Testis (tissue), 3 donors: ENCODE results near the gene CEBPG. TPM values are rescaled to one million over a fixed set of nuclear protein-coding genes. Genes with fewer than 3 reads are reported as not detected.

Source experiments
- DNase-seq: peaks from one replicate; pipeline ENCODE4 v3.0.0-alpha.2; 2019
- H3K27ac ChIP-seq, 2 donors: fragments of 200-600 bp; sonication (generic); one replicate each; pipeline ENCODE4 v1.5.1; 2019
- H3K27me3 ChIP-seq: fragments of 200-600 bp; sonication (generic); one replicate; pipeline ENCODE4 v1.5.1; 2019
- H3K36me3 ChIP-seq: fragments of 200-600 bp; sonication (generic); one replicate; pipeline ENCODE4 v1.5.1; 2017; ENCODE audit warnings: low read depth; ENCODE audit errors: missing control alignments
- H3K4me1 ChIP-seq: fragments of 200-600 bp; sonication (generic); one replicate; pipeline ENCODE4 v1.5.1; 2019
- H3K4me3 ChIP-seq, 2 donors: fragments of 200-600 bp; sonication (generic); one replicate each; pipeline ENCODE4 v1.5.1; 2017 to 2019
- H3K9me3 ChIP-seq: fragments of 200-600 bp; sonication (generic); one replicate; pipeline ENCODE4 v1.5.1; 2017
- CTCF ChIP-seq, 3 experiments: fragments of 450-650 bp in 2 of 3; fragments of 200-600 bp in 1 of 3; sonication (generic) in 1 of 3; IDR thresholded peaks; one replicate each; pipeline ENCODE4 v1.5.1; 2016 to 2019; ENCODE audit warnings: antibody characterized with exemption in 3 of 3, mild to moderate bottlenecking in 2 of 3, moderate library complexity in 1 of 3
- POLR2A ChIP-seq: fragments of 450-650 bp; IDR thresholded peaks from one replicate; pipeline ENCODE4 v1.6.1; 2017; ENCODE audit warnings: antibody characterized with exemption, mild to moderate bottlenecking, moderate library complexity
- WGBS, 2 donors: methylation state at CpG; one replicate each; pipeline ENCODE4 v1.1.5; 2018; 5-methylcytosine and 5-hydroxymethylcytosine counted together
- intact Hi-C: fragments of 100-400 bp; cut with DNase I; formaldehyde crosslinking; loops from one replicate; pipeline ENCODE4 v1.15.1; 2023; ENCODE audit warnings: low total_unique reads
- polyA plus RNA-seq: library from polyadenylated mRNA; stranded (reverse); fragments of 350-450 nt; fragmentation: Illumina TruSeq; extraction: RNeasy Lipid Tissue Mini Kit (QIAGEN cat#74804); gene quantifications from one replicate; pipeline ENCODE4 v1.2.3, GENCODE V29; 2014; ENCODE audit warnings: low read depth, low replicate concordance; ENCODE audit not compliant: insufficient read depth
- total RNA-seq, 2 donors: library from RNA; depleted of rRNA; stranded (reverse); fragments of >200 nt; gene quantifications; one replicate each; pipeline ENCODE4 v1.2.3, GENCODE V29; 2016

Gene CEBPG
- total and polyA plus RNA-seq, 3 donors from 2014 or later: 20.8 to 24.3 (median 20.9) TPM

GRCh38 chr19:33358408-33358807 lies 15.1 kb upstream of the CEBPG start:
- Histone ChIP-seq H3K4me1 (peaks cover 3% of the 10 kb centered on the region), H3K4me3 (no peak overlapping the region), H3K9me3 (no peaks in the 10 kb centered on the region), H3K36me3 (no peaks in the 10 kb centered on the region), H3K27me3 (no peaks in the 10 kb centered on the region), H3K27ac (no peak overlapping the region)
- no peak for DNase-seq
- intact Hi-C loops: no loop called here
- WGBS, 2 donors: 77 to 87% methylated on average over 6 of the region's 6 CpGs
- no peak for TF ChIP-seq CTCF (IDR thresholded peaks at IDR 0.05)
- no peak for TF ChIP-seq POLR2A

- Histone ChIP-seq H3K36me3 (no peaks in the 10 kb centered on the region), H3K27ac (no peak overlapping the region), H3K4me1 (peaks cover 3% of the 10 kb centered on the region), H3K27me3 (no peaks in the 10 kb centered on the region), H3K4me3 (no peak overlapping the region), H3K9me3 (no peaks in the 10 kb centered on the region)
- intact Hi-C loops: no loop called here
- 88% methylated on average over 3 of the region's 3 CpGs for WGBS, 2 donors
- TF ChIP-seq CTCF (IDR thresholded peaks at IDR 0.05): no peak
- TF ChIP-seq POLR2A: no peak
- DNase-seq: no peak
Measured at GRCh38 chr19:33359581-33359980, 13.9 kb upstream of the CEBPG start.

DNA sequence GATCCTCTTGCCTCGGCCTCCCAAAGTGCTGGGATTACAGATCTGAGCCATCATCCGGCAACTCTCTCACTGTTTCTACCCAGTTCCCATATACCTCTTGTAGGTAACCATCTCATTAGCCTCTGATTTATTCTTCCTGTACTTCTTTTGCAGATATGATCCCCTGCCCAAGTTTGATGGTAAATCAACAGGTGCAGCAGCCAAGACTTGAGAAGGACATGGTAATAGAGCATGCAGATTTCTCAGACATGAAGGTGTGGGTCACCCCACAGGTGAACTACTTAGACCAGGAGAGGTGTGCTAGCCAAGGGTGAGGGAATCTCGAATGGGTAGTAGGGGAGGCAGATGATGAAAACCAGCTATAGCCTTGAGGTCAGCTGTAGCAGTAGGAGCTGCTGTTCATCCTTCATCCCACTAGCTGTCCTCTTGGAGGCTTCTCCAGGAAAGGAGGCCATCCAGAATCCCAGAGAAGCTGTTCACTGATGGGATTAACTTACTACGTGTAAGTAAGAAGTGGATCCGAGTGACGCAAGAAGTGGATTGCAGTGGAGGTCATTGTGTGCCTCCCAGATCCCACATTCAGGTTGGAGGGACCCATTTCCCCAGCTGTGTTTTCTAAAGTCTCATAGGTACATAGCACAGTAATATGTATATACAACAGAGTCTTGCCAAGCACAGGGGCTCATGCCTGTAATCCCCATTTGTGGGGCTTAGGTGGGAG lies 10.8 kb upstream of the CEBPG start:
- no peaks in the 10 kb centered on the region for H3K36me3 ChIP-seq
- no peaks in the 10 kb centered on the region for H3K9me3 ChIP-seq
- no peak overlapping the region for H3K4me3 ChIP-seq
- no peak overlapping the region for H3K27ac ChIP-seq
- TF ChIP-seq POLR2A (no peak), CTCF (IDR thresholded peaks at IDR 0.05) (no peak)
- intact Hi-C loops: no loop called here
- H3K27me3 ChIP-seq: no peaks in the 10 kb centered on the region
- peaks cover 3% of the 10 kb centered on the region for H3K4me1 ChIP-seq
- no peak for DNase-seq
- WGBS, 2 donors: 85 to 90% methylated on average over 6 of the region's 6 CpGs

DNA sequence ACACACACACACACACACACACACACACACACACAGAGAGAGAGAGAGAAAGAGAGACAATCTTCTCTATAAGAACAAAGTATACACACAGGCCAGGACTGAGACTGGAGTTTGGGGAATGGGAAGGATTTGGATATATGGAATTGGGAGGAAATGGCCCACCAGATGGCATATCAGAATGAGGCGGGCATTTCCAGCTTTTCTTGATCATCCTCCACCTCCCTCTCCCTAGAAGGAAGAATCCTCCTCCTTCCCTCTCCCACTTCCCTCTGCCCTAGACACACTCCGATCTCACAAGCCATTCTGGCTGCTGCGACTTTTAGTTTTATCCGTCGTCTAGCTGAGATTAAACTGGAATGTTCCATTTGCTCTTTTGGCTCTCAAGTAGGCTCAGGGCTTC lies 10.0 kb upstream of the CEBPG start:
- no peak overlapping the region for H3K27ac ChIP-seq

More for the DNA sequence above, 10.0 kb upstream of the CEBPG start:
- Histone ChIP-seq H3K4me1 (no peaks in the 10 kb centered on the region), H3K9me3 (no peaks in the 10 kb centered on the region), H3K36me3 (no peaks in the 10 kb centered on the region), H3K27me3 (no peaks in the 10 kb centered on the region), H3K4me3 (no peak overlapping the region)
- intact Hi-C loops: no loop called here
- WGBS, 2 donors: 73 to 81% methylated on average over 5 of the region's 5 CpGs
- TF ChIP-seq CTCF (IDR thresholded peaks at IDR 0.05) (no peak), POLR2A (no peak)
- no peak for DNase-seq
